GM19324 (cell line): ENCODE results near the gene SH3TC1.

Experiments
- ATAC-seq: cut with Tn5 transposase; IDR thresholded peaks from one replicate; pipeline ENCODE4 v1.9.1; 2021; ENCODE audit warnings: mild to moderate bottlenecking, moderate library complexity; ENCODE audit not compliant: unreplicated experiment, low FRiP score

The SH3TC1 gene

GRCh38 chr4:8282134-8282641 lies 83.1 kb downstream of the SH3TC1 start:
- no peak for ATAC-seq

GRCh38 chr4:8282742-8283141 lies 83.7 kb downstream of the SH3TC1 start:
- no peak for ATAC-seq

- ATAC-seq, result no peak
These were observed 84.1 kb downstream of the SH3TC1 start for GRCh38 chr4:8283161-8283560.

- no peak for ATAC-seq
These were observed 84.6 kb downstream of the SH3TC1 start for GRCh38 chr4:8283631-8284121.

- no peak for ATAC-seq
These were observed 85.3 kb downstream of the SH3TC1 start for GRCh38 chr4:8284391-8284790.

- ATAC-seq, result no peak
These were observed 86.3 kb downstream of the SH3TC1 start for GRCh38 chr4:8285143-8285975.

- no peak for ATAC-seq
These were observed 87.1 kb downstream of the SH3TC1 start for GRCh38 chr4:8285976-8286718.

GRCh38 chr4:8286719-8287342 lies 87.7 kb downstream of the SH3TC1 start:
- ATAC-seq, result no peak

GRCh38 chr4:8287343-8288280 lies 88.5 kb downstream of the SH3TC1 start:
- no peak for ATAC-seq

- ATAC-seq, result no peak
These were observed 90.2 kb downstream of the SH3TC1 start for GRCh38 chr4:8289151-8289750.

- ATAC-seq, result no peak
These were observed 91.0 kb downstream of the SH3TC1 start for GRCh38 chr4:8289956-8290700.

GRCh38 chr4:8290701-8290970 lies 91.5 kb downstream of the SH3TC1 start:
- no peak for ATAC-seq
